NCI-H345 (cell line): ENCODE results near the gene CNTRL.
A peak's percentile ranks its signal among the peaks of the same experiment; 100 is the strongest.
"Not testable (repeated sequence)": the region's sequence is repeated elsewhere in the genome, so short reads cannot be mapped to it uniquely, and the experiment has no call there.

Experiments used
- DNase-seq: peaks from one replicate; lab custom pipeline; 2025; lab: John Stamatoyannopoulos, UW

CNTRL gene

DNA sequence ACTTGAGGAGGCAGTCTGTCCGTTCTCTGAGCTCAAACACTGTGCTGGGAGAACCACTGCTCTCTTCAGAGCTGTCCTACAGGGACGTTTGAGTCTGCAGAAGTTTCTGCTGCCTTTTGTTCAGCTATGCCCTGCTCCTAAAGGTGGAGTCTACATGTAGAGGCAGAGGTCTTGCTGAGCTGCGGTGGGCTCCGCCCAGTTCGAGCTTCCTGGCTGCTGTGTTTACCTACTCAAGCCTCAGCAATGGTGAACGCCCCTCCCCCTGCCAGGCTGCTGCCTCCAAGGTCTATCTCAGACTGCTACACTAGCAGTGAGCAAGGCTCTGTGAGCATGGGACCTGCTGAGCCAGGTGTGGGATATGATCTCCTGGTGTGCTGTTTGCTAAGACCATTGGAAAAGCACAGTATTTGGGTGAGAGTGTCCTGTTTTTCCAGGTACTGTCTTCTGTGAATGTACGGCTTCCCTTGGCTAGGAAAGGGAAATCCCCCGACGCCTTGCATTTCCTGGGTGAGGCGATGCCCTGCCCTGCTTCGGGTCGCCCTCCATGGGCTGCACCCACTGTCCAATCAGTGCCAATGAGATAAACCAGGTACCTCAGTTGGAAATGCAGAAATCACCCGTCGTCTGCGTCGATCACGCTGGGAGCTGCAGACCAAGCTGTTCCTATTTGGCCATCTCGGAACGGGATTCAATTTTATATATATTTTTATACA lies 58.5 kb downstream of the CNTRL start:
- peak; percentile 60 for DNase-seq

DNA sequence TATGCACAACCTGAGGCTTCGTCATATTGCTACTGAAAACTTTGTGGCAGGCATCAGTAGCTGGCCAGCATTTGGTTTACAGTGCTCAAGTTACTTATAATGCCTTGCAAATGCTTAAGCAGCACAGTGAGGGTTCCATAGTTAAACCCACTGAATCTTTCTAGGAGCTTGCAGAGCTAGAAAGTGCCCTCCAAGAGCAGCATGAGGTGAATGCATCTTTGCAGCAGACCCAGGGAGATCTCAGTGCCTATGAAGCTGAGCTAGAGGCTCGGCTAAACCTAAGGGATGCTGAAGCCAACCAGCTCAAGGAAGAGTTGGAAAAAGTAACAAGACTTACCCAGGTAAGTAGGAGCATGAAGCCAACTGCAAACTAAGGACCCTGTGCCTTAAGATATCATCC lies 60.9 kb downstream of the CNTRL start:
- no peak for DNase-seq

DNA sequence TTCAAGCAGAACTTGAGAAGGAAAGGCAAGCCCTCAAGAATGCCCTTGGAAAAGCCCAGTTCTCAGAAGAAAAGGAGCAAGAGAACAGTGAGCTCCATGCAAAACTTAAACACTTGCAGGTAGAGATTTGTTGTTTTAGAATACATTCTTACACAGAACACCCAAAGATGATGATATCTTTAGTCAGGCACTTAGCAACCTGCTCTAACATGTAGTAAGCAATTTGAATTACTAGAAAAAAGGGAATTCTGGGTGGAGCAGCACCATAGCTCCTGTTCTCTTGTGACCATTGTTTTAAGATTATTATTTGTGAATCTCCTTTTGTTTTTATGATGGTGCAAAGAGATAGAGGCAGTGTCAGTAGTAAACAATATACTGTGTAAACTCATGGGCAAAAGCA lies 63.8 kb downstream of the CNTRL start:
- DNase-seq = no peak

DNA sequence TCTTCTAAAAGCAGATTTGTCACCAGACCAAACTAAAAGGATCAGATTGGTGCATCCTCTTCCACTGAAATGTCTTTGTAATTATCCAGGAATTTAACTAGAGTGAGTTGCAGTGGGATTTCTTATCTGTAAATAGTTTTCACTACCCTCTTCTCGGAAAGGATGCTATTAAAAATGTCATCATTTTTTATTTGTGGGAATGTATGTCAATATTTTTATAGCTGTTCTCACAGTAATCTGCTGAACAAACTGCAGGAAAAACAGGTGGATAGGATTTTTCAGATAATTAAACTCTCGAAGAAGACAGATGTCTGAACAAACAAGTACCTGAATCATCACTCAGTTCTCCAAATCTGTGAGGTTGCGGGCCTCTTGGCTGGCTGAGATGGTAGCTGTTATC lies 64.2 kb downstream of the CNTRL start:
- DNase-seq = no peak

DNA sequence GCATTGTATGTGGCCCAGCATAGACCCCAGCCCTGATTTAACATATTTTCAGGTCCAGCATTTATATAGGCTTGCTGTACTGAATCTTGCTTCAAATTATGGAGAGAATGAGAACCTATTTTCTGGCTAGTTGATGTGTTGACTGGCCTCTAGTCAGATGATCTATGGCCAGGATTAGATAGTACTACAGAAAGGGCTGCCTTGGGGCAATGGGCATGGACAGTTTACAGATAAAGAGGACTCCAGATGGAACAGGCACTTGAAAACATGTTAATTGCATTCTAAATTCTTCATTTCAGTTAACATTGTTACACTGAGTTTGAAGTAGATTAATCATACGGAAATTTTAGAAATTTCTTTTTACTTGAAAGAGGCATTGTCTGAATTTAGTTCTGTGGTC lies 65.4 kb downstream of the CNTRL start:
- no peak for DNase-seq

DNA sequence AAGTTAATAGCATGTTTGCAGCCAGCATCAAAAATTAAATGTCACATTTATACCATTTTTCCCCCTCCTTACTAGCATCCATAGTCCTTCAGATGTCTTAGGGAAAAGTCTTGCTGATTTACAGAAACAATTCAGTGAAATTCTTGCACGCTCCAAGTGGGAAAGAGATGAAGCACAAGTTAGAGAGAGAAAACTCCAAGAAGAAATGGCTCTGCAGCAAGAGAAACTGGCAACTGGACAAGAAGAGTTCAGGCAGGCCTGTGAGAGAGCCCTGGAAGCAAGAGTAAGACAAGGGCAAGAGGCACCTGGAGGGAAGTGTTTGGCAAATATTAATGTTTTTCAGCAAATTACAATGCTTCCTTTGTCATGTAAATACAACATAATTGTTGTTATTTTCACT lies 66.6 kb downstream of the CNTRL start:
- no peak for DNase-seq

DNA sequence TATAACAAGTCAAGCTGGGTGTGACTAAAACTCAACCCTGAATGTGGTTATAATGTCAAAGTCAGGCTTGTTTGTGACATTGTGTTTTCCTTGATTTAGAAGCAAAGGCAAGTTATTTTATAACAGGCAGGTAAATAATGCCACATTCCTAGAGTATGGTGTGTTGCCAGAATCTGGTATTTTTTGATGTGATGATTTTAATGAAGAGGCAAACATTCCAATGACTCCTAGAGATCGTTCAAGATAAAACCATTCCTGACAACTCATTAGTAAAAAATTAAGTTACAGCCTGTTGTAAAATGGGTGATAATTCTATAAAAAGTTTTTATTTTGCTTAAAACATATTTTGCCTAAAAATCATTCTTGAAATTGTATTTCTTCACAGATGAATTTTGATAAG lies 67.0 kb downstream of the CNTRL start:
- no peak for DNase-seq

DNA sequence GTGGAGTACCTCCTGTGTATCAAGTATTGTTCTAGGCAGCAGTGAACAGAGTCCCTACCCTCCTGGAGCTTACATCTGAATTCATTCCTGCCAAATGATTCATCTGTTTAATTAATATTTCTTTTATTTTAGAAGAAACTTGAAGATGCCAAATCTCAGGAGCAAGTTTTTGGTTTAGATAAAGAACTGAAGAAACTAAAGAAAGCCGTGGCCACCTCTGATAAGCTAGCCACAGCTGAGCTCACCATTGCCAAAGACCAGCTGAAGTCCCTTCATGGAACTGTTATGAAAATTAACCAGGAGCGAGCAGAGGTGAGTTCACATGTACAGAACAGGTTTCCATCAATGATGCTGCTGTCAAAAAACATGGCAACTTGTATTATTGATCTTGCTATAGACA lies 69.0 kb downstream of the CNTRL start:
- no peak for DNase-seq

DNA sequence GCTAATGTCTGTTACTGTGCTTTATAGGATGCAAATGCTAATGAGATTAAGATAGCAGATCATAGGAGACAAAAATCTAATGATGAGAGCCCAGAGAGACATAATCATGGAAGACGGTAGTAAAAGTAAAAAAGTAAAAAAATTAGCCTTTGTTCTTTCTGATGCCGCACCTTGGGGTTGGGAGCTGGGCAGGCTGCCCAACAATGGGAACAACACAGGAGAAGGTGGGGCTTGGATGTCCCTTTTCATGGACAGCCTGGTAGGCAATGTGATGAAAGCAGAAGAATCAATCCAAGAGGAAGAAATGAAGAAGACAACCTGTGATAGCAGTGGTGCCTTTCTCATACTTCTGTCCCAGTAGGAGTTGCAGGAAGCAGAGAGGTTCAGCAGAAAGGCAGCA lies 69.7 kb downstream of the CNTRL start:
- DNase-seq = no peak

DNA sequence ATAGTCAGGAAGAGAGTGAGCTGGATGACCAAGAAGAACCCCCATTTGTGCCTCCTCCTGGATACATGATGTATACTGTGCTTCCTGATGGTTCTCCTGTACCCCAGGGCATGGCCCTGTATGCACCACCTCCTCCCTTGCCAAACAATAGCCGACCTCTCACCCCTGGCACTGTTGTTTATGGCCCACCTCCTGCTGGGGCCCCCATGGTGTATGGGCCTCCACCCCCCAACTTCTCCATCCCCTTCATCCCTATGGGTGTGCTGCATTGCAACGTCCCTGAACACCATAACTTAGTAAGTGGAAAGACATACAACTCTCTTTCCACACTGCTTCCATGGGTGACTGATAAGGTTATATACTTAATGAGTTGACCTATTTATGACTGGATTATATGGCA lies 75.4 kb downstream of the CNTRL start:
- no peak for DNase-seq

DNA sequence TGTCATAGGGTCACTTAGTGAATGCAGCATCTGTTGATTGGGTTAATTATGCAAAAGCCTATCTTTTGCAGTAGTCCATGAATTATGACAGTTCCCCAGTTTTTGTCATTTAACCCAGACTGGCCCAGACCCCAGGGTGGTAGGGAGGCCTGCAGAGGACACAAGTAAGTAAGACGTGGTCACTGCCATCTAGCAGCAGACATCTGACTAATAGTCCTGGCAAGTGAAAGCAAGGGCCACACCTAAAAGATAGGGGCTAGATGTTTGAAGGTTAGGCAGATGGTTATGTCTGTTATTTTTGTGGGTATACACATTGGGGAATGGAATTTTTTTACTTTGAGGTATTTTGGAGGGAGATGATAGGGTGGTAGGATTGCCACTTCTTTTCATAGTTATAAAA lies 78.9 kb downstream of the CNTRL start:
- DNase-seq = no peak

DNA sequence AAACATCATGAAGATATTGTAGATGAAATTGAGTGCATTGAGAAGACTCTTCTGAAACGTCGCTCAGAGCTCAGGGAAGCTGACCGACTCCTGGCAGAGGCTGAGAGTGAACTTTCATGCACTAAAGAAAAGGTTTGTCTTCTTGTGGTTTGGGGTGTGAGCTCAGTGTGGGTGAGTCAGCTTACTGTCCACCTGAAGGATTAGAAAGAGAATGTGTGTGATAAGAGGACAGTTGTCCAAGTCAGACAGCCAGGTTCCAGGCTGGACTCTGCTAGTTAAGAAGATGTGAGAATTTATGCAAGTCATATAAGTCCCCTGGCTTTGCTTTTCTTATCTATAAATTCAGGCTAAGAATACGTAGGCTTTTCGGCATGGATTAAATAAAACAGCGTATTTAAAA lies 80.0 kb downstream of the CNTRL start:
- no peak for DNase-seq

DNA sequence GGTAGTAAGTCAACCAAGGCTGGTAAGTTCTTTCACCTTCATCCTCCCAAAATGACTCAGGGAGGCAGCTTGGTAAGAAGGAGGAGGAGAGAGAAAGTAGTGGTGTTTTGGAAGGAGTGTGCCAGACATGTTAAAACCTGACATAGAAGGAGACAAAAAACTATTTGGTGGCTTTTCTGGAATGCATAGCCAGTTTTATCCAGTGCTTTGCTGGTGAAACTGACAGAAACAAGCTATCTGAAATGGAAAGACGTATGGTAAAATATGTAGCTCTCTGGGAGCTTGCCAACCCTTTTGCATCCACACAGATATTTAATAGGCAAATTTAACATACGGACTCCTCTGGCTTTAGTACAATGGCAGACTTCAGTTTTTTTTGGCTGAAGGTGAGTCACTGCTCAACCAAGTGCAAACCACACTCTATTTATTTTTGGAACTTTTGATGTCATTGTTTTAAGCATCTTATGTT lies 81.5 kb downstream of the CNTRL start:
- DNase-seq = no peak

DNA sequence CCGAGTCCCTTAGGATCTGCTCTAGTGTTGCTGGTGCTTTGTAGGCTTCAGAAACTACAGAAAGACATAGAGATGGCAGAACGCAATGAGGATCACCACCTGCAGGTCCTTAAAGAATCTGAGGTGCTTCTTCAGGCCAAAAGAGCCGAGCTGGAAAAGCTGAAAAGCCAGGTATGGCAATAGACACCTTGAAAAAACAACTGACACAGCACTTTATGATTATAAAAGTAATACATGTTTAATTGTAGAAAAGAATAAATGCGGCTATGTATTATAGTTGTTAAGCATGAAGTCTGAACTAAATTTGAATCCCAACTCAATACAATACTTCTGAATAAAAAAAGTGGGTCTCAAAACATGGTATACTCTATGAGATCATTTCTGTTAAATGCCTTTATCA lies 83.2 kb downstream of the CNTRL start:
- DNase-seq = no peak

DNA sequence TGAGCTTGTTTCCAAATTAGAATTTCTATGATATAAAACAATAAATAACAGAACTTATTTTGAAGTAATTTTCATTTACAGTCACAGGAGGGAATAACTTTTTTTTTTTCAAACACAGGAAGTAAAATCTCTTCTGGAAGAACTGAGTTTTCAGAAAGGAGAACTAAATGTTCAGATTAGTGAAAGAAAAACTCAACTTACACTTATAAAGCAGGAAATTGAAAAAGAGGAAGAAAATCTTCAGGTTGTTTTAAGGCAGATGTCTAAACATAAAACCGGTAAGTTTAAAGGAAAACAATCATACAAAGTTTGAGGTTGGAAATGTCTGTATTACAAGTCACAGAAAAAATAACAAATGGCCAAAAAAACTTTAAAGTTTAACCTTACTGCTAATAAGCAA lies 85.3 kb downstream of the CNTRL start:
- no peak for DNase-seq

DNA sequence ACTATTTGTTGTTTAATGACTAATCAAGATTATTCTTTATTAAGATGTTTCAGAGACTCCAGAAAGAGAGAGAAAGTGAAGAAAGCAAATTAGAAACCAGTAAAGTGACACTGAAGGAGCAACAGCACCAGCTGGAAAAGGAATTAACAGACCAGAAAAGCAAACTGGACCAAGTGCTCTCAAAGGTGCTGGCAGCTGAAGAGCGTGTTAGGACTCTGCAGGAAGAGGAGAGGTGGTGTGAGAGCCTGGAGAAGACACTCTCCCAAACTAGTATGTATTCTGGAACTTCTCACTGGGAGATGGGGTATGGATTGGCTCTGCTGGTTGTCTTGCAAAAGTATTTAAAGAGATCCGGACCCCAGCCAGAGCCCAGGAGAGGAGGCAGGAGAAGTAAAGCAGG lies 93.3 kb downstream of the CNTRL start:
- DNase-seq = no peak

DNA sequence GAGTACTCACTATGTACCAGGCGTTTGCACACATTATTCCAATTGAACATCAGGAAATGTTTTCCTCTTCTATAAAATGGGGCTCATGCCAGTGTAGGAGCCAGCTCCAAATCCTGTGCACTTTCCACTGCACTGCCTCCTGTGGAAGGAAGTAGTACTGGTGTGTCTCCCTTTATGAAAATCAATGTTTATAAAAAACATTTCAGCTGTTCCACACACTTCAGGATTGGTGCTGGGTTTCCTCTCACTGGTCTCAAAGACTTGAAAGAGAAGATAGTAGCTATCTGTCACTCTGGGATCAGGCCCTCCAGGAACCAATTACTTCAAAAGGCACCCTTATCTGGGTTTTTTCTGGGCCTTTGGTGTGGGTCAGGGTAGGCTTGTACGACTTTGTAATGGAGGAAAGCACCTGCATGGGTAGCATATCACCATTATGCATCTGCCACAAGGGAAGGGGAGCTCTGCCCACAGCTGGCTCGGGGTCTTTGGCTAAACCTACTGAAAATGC lies 94.4 kb downstream of the CNTRL start:
- DNase-seq = no peak

DNA sequence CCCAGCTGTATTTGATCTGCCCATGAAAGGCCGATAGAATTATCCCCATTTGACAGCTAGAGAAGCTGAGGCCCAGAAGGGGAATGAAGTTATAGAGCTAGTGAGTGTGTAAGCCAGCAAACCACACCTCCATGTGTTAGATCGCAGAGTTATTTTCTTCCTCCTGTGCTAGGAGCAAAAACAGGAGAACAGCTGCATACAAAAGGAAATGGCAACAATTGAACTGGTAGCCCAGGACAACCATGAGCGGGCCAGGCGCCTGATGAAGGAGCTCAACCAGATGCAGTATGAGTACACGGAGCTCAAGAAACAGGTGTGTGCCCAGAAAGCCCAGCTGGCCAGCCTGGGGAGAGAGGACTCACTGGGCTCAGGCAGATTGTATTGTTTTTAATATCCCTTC lies 96.5 kb downstream of the CNTRL start:
- DNase-seq = no peak

DNA sequence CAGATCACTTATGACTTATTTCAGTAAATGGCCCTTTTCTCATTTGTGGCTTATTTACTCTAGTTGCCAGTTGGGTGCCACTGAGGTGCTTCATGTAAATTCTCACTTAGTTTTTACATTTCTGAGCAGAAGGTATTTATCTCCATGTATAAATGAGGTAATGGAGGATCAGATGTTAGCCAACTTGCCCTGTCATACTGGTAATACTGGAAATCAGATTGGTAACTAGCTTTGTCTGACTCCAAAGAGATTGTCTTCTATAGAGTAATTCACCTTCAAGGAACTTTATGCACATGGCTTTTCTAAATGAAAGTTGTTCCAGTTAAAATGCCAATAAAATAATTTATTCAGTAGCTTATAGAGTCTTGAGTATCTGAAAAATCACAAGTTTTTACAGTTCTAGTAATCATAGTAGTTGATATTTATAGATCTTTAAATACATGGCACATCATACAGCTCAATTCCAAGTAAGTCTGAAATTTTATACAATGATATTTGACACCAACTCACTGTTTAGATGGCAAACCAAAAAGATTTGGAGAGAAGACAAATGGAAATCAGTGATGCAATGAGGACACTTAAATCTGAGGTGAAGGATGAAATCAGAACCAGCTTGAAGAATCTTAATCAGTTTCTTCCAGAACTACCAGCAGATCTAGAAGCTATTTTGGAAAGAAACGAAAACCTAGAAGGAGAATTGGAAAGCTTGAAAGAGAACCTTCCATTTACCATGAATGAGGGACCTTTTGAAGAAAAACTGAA lies 98.2 kb downstream of the CNTRL start:
- DNase-seq = no peak

DNA sequence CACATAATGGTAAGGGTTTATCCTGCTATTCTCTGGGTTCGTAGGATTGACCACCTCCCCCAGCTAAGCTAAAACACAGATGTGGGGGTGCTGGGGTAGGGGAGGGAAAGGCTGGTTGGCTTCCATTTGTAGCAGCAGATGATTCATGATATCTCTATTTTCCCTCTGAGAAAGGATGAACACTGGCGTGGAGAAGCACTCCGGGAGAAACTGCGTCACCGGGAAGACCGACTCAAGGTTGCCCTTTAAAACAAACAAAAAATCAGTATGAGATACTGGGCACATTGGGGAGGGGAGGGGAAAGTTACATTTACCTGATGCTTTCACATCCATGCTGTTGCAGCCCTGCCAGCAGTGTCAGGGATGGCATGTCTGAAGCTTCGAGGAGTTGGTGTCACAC lies 98.7 kb downstream of the CNTRL start:
- no peak for DNase-seq

DNA sequence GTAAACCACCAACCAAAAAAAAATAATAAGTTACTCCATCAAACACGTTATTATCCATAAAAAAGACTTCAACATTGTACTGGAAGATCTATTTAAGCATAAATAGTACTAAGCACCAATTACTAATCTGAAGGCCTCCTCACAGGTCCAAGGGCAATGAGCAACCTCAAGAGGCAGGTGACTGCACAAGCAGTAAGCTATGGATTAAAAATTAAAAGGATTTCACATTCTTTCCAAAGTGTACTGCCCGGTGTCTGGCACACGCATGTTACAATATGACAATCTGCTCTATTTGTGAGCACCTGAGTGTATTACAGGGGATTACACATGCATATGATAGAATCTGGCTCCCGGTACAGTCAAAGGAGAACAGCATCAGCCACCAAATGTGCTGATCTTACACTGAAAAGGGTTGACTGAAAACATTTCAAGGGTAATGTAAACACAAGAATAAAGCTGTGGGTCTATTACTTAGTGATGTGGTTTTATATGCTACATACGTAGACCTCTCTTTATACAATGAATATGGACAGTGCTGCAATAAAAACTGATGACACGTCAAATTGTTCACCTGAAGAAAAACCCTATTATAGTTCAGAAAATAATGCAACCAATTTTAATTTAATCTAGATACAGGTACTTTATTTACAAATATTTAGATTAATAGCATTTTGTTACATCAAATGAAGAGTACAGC lies 104.1 kb downstream of the CNTRL start:
- no peak for DNase-seq

DNA sequence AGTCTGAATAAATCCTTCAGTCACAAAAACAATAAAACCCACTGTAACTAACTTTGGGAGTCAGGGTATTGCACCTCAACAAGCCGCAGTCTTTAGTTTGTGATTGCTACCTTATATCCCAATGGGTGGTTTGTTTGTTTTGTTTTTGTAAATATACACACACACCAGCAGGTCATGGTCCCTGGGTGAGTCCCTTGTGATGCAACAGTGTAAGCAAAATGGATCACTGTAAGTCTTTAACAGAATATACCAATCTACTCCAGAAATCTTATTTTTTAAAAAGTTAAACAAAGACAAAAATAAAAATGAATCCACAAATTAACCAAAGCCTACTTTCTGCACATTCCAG lies 104.6 kb downstream of the CNTRL start:
- not testable (repeated sequence) for DNase-seq
